Gastrocnemius medialis (tissue), 4 donors: Measurements from ENCODE around the gene TMPRSS3.

Experiments used
- POLR2A ChIP-seq, 2 donors: fragments of 450-650 bp; IDR thresholded peaks; one replicate each; pipeline ENCODE4 v1.6.1; 2017; ENCODE audit warnings: antibody characterized with exemption in 2 of 2, mild to moderate bottlenecking in 2 of 2, moderate library complexity in 2 of 2
- TF ChIP-seq, protein P1 (sequence below), 5 experiments: fragments of 450-650 bp in 3 of 5; fragments of 200-600 bp in 2 of 5; sonication (generic) in 2 of 5; IDR thresholded peaks in 4 of 5; conservative IDR thresholded peaks in 1 of 5; 1 replicate in 4 of 5; 2 replicates in 1 of 5; pipeline ENCODE4 v1.5.1; 2016 to 2019; ENCODE audit warnings: antibody characterized with exemption in 5 of 5, mild to moderate bottlenecking in 3 of 5, moderate library complexity in 3 of 5

DNA sequence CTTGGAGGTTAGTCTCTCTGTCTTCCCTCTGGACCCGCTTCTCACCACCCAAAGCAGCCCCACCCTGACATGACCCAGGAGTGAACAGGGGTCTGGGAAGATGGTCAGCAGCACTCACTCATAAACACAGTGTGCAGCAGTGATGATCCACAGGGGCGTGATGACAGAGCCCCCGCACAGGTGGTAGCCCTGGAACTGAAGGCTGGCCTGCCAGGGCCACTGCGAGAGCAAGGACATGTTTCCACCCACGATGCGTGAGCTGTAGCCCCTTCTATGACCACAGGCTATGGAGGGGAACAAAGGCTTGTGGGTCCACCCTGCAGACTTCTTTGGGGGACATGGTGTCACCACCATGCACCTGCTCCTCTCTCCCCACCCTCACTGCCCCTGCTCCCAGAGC, 12.9 kb downstream of the TMPRSS3 start:
- TF ChIP-seq, protein P1, sequence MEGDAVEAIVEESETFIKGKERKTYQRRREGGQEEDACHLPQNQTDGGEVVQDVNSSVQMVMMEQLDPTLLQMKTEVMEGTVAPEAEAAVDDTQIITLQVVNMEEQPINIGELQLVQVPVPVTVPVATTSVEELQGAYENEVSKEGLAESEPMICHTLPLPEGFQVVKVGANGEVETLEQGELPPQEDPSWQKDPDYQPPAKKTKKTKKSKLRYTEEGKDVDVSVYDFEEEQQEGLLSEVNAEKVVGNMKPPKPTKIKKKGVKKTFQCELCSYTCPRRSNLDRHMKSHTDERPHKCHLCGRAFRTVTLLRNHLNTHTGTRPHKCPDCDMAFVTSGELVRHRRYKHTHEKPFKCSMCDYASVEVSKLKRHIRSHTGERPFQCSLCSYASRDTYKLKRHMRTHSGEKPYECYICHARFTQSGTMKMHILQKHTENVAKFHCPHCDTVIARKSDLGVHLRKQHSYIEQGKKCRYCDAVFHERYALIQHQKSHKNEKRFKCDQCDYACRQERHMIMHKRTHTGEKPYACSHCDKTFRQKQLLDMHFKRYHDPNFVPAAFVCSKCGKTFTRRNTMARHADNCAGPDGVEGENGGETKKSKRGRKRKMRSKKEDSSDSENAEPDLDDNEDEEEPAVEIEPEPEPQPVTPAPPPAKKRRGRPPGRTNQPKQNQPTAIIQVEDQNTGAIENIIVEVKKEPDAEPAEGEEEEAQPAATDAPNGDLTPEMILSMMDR (IDR thresholded peaks at IDR 0.05 in 4 of 5, conservative IDR thresholded peaks at IDR 0.05 in 1 of 5) = no peak
- TF ChIP-seq POLR2A (IDR thresholded peaks at IDR 0.05) = no peak
